Measurements from ENCODE around the gene GPA33.

GRCh38 chr1:167054531-167054930 lies 35.6 kb downstream of the GPA33 start:
- TF ChIP-seq, protein P1, sequence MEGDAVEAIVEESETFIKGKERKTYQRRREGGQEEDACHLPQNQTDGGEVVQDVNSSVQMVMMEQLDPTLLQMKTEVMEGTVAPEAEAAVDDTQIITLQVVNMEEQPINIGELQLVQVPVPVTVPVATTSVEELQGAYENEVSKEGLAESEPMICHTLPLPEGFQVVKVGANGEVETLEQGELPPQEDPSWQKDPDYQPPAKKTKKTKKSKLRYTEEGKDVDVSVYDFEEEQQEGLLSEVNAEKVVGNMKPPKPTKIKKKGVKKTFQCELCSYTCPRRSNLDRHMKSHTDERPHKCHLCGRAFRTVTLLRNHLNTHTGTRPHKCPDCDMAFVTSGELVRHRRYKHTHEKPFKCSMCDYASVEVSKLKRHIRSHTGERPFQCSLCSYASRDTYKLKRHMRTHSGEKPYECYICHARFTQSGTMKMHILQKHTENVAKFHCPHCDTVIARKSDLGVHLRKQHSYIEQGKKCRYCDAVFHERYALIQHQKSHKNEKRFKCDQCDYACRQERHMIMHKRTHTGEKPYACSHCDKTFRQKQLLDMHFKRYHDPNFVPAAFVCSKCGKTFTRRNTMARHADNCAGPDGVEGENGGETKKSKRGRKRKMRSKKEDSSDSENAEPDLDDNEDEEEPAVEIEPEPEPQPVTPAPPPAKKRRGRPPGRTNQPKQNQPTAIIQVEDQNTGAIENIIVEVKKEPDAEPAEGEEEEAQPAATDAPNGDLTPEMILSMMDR (IDR thresholded peaks at IDR 0.05; ENCODE audit: poor library complexity) = no peak
- no peak for TF ChIP-seq EZH2phosphoT487 (IDR thresholded peaks at IDR 0.05; ENCODE audit: low read depth, severe bottlenecking, unreplicated experiment)
- no peak for TF ChIP-seq EZH2 (IDR thresholded peaks at IDR 0.05; ENCODE audit: borderline replicate concordance)
